Chondrocyte (in vitro differentiated cells): ENCODE data around the gene FASTK. TPM values are rescaled to one million over a fixed set of nuclear protein-coding genes. Genes with fewer than 3 reads are reported as not detected.

Experiments
- DNase-seq: peaks from one replicate; pipeline ENCODE4 v3.0.0; 2021; ENCODE audit warnings: mixed read lengths, low spot score
- H3K27ac Mint-ChIP-seq: one replicate; pipeline ENCODE4 v1.8.0; 2021; ENCODE audit warnings: mild to moderate bottlenecking, moderate library complexity, mixed read lengths; ENCODE audit not compliant: unreplicated experiment
- H3K27me3 Mint-ChIP-seq: 2 replicates; pipeline ENCODE4 v1.8.0; 2021; ENCODE audit warnings: low read depth, mixed read lengths
- H3K36me3 Mint-ChIP-seq: 2 replicates; pipeline ENCODE4 v1.8.0; 2021; ENCODE audit warnings: low read depth, mixed read lengths
- H3K4me1 Mint-ChIP-seq: 2 replicates; pipeline ENCODE4 v1.8.0; 2021; ENCODE audit warnings: low read depth, mild to moderate bottlenecking, mixed read lengths
- H3K4me3 Mint-ChIP-seq: one replicate; pipeline ENCODE4 v1.8.0; 2021; ENCODE audit warnings: mild to moderate bottlenecking, moderate library complexity, mixed read lengths; ENCODE audit not compliant: unreplicated experiment
- H3K9me3 Mint-ChIP-seq: 2 replicates; pipeline ENCODE4 v1.8.0; 2021; ENCODE audit warnings: low read depth, mixed read lengths
- CTCF ChIP-seq: fragments of 200-600 bp; sonication (generic); IDR thresholded peaks from 2 replicates; pipeline ENCODE4 v1.5.0; 2021; ENCODE audit warnings: antibody characterized with exemption, mild to moderate bottlenecking, moderate library complexity
- total RNA-seq: library from RNA; stranded (reverse); gene quantifications from 3 replicates; pipeline ENCODE4 v1.2.1, GENCODE V29; 2021

Gene FASTK
- total RNA-seq, 1 donor from 2014 or later: 83.8 TPM

GRCh38 chr7:151126491-151127137, 46.0 kb upstream of the FASTK start:
- H3K4me3 Mint-ChIP-seq: no peak overlapping the region
- peaks cover 23% of the 10 kb centered on the region for H3K36me3 Mint-ChIP-seq

GRCh38 chr7:151125846-151126481, 45.4 kb upstream of the FASTK start:
- Mint-ChIP-seq H3K9me3 (no peaks in the 10 kb centered on the region), H3K27ac (no peak overlapping the region), H3K27me3 (no peaks in the 10 kb centered on the region), H3K4me1 (peaks cover 9% of the 10 kb centered on the region), H3K36me3 (peaks cover 27% of the 10 kb centered on the region), H3K4me3 (peak overlapping the region; percentile 58)
- no peak for TF ChIP-seq CTCF
- DNase-seq: no peak

More at GRCh38 chr7:151126491-151127137, 46.0 kb upstream of the FASTK start:
- H3K27me3 Mint-ChIP-seq: no peaks in the 10 kb centered on the region
- H3K4me1 Mint-ChIP-seq: peaks cover 9% of the 10 kb centered on the region
- DNase-seq: no peak
- TF ChIP-seq CTCF: no peak
- no peak overlapping the region for H3K27ac Mint-ChIP-seq
- no peaks in the 10 kb centered on the region for H3K9me3 Mint-ChIP-seq

GRCh38 chr7:151125470-151125845, 44.8 kb upstream of the FASTK start:
- Mint-ChIP-seq H3K27me3 (no peaks in the 10 kb centered on the region), H3K27ac (no peak overlapping the region)

GRCh38 chr7:151124899-151125399, 44.3 kb upstream of the FASTK start:
- H3K27me3 Mint-ChIP-seq: no peaks in the 10 kb centered on the region
- H3K4me1 Mint-ChIP-seq: peaks cover 9% of the 10 kb centered on the region
- H3K36me3 Mint-ChIP-seq: peaks cover 32% of the 10 kb centered on the region
- H3K9me3 Mint-ChIP-seq: no peaks in the 10 kb centered on the region
- DNase-seq: no peak
- no peak for TF ChIP-seq CTCF
- no peak overlapping the region for H3K4me3 Mint-ChIP-seq
- H3K27ac Mint-ChIP-seq: no peak overlapping the region

More at GRCh38 chr7:151125470-151125845, 44.8 kb upstream of the FASTK start:
- H3K36me3 Mint-ChIP-seq: peaks cover 32% of the 10 kb centered on the region
- DNase-seq: no peak
- no peaks in the 10 kb centered on the region for H3K9me3 Mint-ChIP-seq
- H3K4me1 Mint-ChIP-seq: peaks cover 9% of the 10 kb centered on the region
- peak overlapping the region; percentile 58 for H3K4me3 Mint-ChIP-seq
- peak; percentile 21 for TF ChIP-seq CTCF

GRCh38 chr7:151124481-151124880, 43.9 kb upstream of the FASTK start:
- Mint-ChIP-seq H3K36me3 (peaks cover 33% of the 10 kb centered on the region), H3K27ac (no peak overlapping the region), H3K9me3 (no peaks in the 10 kb centered on the region), H3K27me3 (no peaks in the 10 kb centered on the region), H3K4me3 (no peak overlapping the region), H3K4me1 (peaks cover 9% of the 10 kb centered on the region)
- DNase-seq: no peak
- no peak for TF ChIP-seq CTCF
